Stimulated activated CD8-positive, alpha-beta memory T cell treated with anti-CD3 and anti-CD28 coated beads, Interleukin-4, amount 100 ng/mL, for 1 hour (primary cell): ENCODE data around the gene PTPMT1.
"Not testable (repeated sequence)": the region's sequence is repeated elsewhere in the genome, so short reads cannot be mapped to it uniquely, and the experiment has no call there.

ENCODE experiments used
- DNase-seq, 2 donors: peaks; one replicate each; pipeline ENCODE4 v3.0.0-alpha.2; 2020; ENCODE audit warnings: low read depth in 2 of 2, low spot score in 1 of 2

Gene PTPMT1

GRCh38 chr11:47565340-47566148 is at the start of gene PTPMT1:
Gene PTPMT1 (plus strand): TSS chr11:47565599. CDS start chr11:47565623, 24 bp downstream.
- no peak for DNase-seq

- DNase-seq: no peak
Measured at GRCh38 chr11:47516155-47516554, 49.2 kb upstream of the PTPMT1 start.

GRCh38 chr11:47516984-47517853 is 48.2 kb upstream of the PTPMT1 start:
- no peak for DNase-seq

- no peak for DNase-seq
Measured at GRCh38 chr11:47518212-47518964, 47.0 kb upstream of the PTPMT1 start.

- no peak for DNase-seq
Measured at GRCh38 chr11:47523490-47524225, 41.7 kb upstream of the PTPMT1 start.

- no peak for DNase-seq
Measured at GRCh38 chr11:47524291-47524874, 41.0 kb upstream of the PTPMT1 start.

- DNase-seq: not testable (repeated sequence)
Measured at GRCh38 chr11:47526032-47526431, 39.4 kb upstream of the PTPMT1 start.

GRCh38 chr11:47527186-47527585 is 38.2 kb upstream of the PTPMT1 start:
- DNase-seq: no peak

- DNase-seq: no peak
Measured at GRCh38 chr11:47529951-47530350, 35.4 kb upstream of the PTPMT1 start.

- DNase-seq: not testable (repeated sequence)
Measured at GRCh38 chr11:47530721-47531120, 34.7 kb upstream of the PTPMT1 start.

GRCh38 chr11:47531666-47532065 is 33.7 kb upstream of the PTPMT1 start:
- DNase-seq: no peak

GRCh38 chr11:47532597-47533213 is 32.7 kb upstream of the PTPMT1 start:
- DNase-seq: no peak

GRCh38 chr11:47533690-47534151 is 31.7 kb upstream of the PTPMT1 start:
- DNase-seq: no peak

GRCh38 chr11:47534704-47535251 is 30.6 kb upstream of the PTPMT1 start:
- no peak for DNase-seq

GRCh38 chr11:47536915-47537314 is 28.5 kb upstream of the PTPMT1 start:
- no peak for DNase-seq

GRCh38 chr11:47538741-47539565 is 26.4 kb upstream of the PTPMT1 start:
- no peak for DNase-seq

- no peak for DNase-seq
Measured at GRCh38 chr11:47539681-47540039, 25.7 kb upstream of the PTPMT1 start.

- DNase-seq: no peak
Measured at GRCh38 chr11:47541070-47541469, 24.3 kb upstream of the PTPMT1 start.

- DNase-seq: no peak
Measured at GRCh38 chr11:47545298-47545697, 20.1 kb upstream of the PTPMT1 start.
